ENCODE results near the gene SERPINB1. TPM values are rescaled to one million over a fixed set of nuclear protein-coding genes. Genes with fewer than 3 reads are reported as not detected.
"Not testable (repeated sequence)": the region's sequence is repeated elsewhere in the genome, so short reads cannot be mapped to it uniquely, and the experiment has no call there.

SERPINB1 gene
- total and polyA plus RNA-seq, 4 donors, result 58.0 to 242 (median 95.7) TPM

- H3K27me3 ChIP-seq (ENCODE audit: control insufficient read depth in 3 of 3, insufficient read depth in 3 of 3, low read length in 2 of 3), result no peaks in the 10 kb centered on the region
- ATAC-seq (ENCODE audit: insufficient read depth, low FRiP score), result peak; percentile 36
- no peak overlapping the region for H3K4me3 ChIP-seq
- TF ChIP-seq CTCF (IDR thresholded peaks at IDR 0.05; ENCODE audit: control extremely low read depth, extremely low read depth), result no peak
- H3K27ac ChIP-seq (ENCODE audit: low read depth in 1 of 2, low read length in 1 of 2), result peak overlapping the region; percentile 72 to 96
- WGBS, 2 donors, result 16 to 29% methylated on average over 11 of the region's 11 CpGs
- peaks cover 0 to 2% (median 0%) of the 10 kb centered on the region in 4 donors for H3K9me3 ChIP-seq (ENCODE audit: control insufficient read depth in 4 of 4, insufficient read depth in 3 of 4, low read length in 3 of 4)
- H3K36me3 ChIP-seq (ENCODE audit: control insufficient read depth in 4 of 4, insufficient read depth in 4 of 4, low read length in 4 of 4), result no peaks in the 10 kb centered on the region
- peak overlapping the region in 1 of 2 donors; percentile 2 for H3K9ac ChIP-seq (ENCODE audit: insufficient read depth in 1 of 2, low read length in 2 of 2)
- DNase-seq, result peak in 1 of 3 donors; percentile 38
- H3K4me1 ChIP-seq (ENCODE audit: control insufficient read depth in 5 of 5, insufficient read depth in 5 of 5, low read length in 5 of 5), result peaks cover 3 to 46% (median 13%) of the 10 kb centered on the region in 5 donors
Observed at GRCh38 chr6:2854396-2854982, 12.8 kb upstream of the SERPINB1 start.

DNA sequence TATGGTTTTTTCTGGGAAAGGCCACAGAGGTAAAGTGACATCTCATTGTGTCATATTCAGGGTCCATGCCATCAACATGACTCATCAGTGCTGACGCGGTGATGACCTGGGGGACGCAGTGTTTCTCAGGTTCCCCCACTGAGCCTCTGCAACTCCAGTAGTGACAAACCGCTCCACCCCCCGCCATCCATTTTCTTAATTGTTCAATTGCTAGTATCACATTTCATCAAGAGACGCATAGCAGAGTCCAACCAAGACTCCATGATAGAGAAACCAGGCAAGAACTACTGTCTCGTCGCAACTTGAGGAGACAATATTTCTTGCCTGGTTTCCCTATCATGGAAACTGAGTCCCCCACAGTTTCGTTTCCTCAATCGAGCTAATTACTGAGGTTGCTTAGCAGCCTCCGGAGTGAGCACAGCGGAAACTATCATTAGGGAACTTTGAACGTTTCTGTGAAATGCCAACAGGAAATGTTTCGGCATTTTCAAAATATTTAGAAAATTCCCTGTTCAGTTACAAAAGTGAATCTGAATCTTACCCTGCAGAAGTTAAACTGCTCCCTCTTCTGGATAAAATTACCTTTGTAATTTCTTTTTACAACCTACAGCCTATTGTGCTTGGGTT is 12.2 kb upstream of the SERPINB1 start:
- no peaks in the 10 kb centered on the region for H3K27me3 ChIP-seq (ENCODE audit: control insufficient read depth in 3 of 3, insufficient read depth in 3 of 3, low read length in 2 of 3)
- TF ChIP-seq CTCF (IDR thresholded peaks at IDR 0.05; ENCODE audit: control extremely low read depth, extremely low read depth), result no peak
- no peak overlapping the region for H3K4me3 ChIP-seq
- no peaks in the 10 kb centered on the region for H3K36me3 ChIP-seq (ENCODE audit: control insufficient read depth in 4 of 4, insufficient read depth in 4 of 4, low read length in 4 of 4)
- H3K4me1 ChIP-seq (ENCODE audit: control insufficient read depth in 5 of 5, insufficient read depth in 5 of 5, low read length in 5 of 5), result peaks cover 3 to 42% (median 12%) of the 10 kb centered on the region in 5 donors
- peak overlapping the region in 1 of 2 donors; percentile 2 for H3K9ac ChIP-seq (ENCODE audit: insufficient read depth in 1 of 2, low read length in 2 of 2)
- ATAC-seq (ENCODE audit: insufficient read depth, low FRiP score) (peak; percentile 14), DNase-seq (peak; percentile 57 to 80 (median 77))
- 14 to 19% methylated on average over 14 of the region's 14 CpGs for WGBS, 2 donors
- peaks cover 0 to 2% (median 0%) of the 10 kb centered on the region in 4 donors for H3K9me3 ChIP-seq (ENCODE audit: control insufficient read depth in 4 of 4, insufficient read depth in 3 of 4, low read length in 3 of 4)
- H3K27ac ChIP-seq (ENCODE audit: low read depth in 1 of 2, low read length in 1 of 2), result peak overlapping the region; percentile 72 to 96

DNA sequence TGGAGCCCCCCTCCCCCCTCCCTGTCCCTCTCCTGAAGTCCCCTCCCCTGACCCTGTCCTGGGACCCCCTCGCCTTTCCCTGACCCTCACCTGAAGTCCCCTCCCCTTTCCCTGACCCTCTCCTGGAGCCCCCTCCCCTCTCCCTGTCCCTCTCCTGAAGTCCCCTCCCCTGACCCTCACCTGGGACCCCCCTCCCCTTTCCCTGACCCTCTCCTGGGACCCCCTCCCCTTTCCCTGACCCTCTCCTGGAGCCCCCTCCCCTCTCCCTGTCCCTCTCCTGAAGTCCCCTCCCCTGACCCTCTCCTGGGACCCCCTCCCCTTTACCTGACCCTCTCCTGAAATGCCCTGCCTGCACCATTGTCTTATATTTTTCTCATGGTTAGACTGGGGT is 11.7 kb upstream of the SERPINB1 start:
- ATAC-seq (ENCODE audit: insufficient read depth, low FRiP score); H3K4me3 ChIP-seq; H3K36me3 ChIP-seq (ENCODE audit: control insufficient read depth in 4 of 4, insufficient read depth in 4 of 4, low read length in 4 of 4); H3K9ac ChIP-seq (ENCODE audit: insufficient read depth in 1 of 2, low read length in 2 of 2); H3K9me3 ChIP-seq (ENCODE audit: control insufficient read depth in 4 of 4, insufficient read depth in 3 of 4, low read length in 3 of 4); H3K27me3 ChIP-seq (ENCODE audit: control insufficient read depth in 3 of 3, insufficient read depth in 3 of 3, low read length in 2 of 3); DNase-seq: not testable (repeated sequence)
- WGBS, 2 donors, result 100% methylated on average over 1 of the region's 1 CpG
- Histone ChIP-seq H3K4me1 (ENCODE audit: control insufficient read depth in 5 of 5, insufficient read depth in 5 of 5, low read length in 5 of 5) (peaks cover 3 to 37% (median 8%) of the 10 kb centered on the region in 5 donors), H3K27ac (ENCODE audit: low read depth in 1 of 2, low read length in 1 of 2) (peak overlapping the region in 1 of 2 donors; percentile 90)

GRCh38 chr6:2852921-2853322 is 11.3 kb upstream of the SERPINB1 start:
- Histone ChIP-seq H3K9ac (ENCODE audit: insufficient read depth in 1 of 2, low read length in 2 of 2) (no peak overlapping the region), H3K27me3 (ENCODE audit: control insufficient read depth in 3 of 3, insufficient read depth in 3 of 3, low read length in 2 of 3) (no peaks in the 10 kb centered on the region), H3K9me3 (ENCODE audit: control insufficient read depth in 4 of 4, insufficient read depth in 3 of 4, low read length in 3 of 4) (peaks cover 0 to 2% (median 0%) of the 10 kb centered on the region in 4 donors), H3K27ac (ENCODE audit: low read depth in 1 of 2, low read length in 1 of 2) (peak overlapping the region in 1 of 2 donors; percentile 61), H3K4me3 (no peak overlapping the region), H3K36me3 (ENCODE audit: control insufficient read depth in 4 of 4, insufficient read depth in 4 of 4, low read length in 4 of 4) (no peaks in the 10 kb centered on the region), H3K4me1 (ENCODE audit: control insufficient read depth in 5 of 5, insufficient read depth in 5 of 5, low read length in 5 of 5) (peaks cover 2 to 33% (median 7%) of the 10 kb centered on the region in 5 donors)
- TF ChIP-seq CTCF (IDR thresholded peaks at IDR 0.05; ENCODE audit: control extremely low read depth, extremely low read depth), result no peak
- ATAC-seq (ENCODE audit: insufficient read depth, low FRiP score) (no peak), DNase-seq (no peak)
- 65 to 79% methylated on average over 10 of the region's 10 CpGs for WGBS, 2 donors

Measured in lung (tissue), 12 donors.